Liver (tissue), 10 donors: Measurements from ENCODE around the gene POLR3A. TPM values are rescaled to one million over a fixed set of nuclear protein-coding genes. Genes with fewer than 3 reads are reported as not detected.
A peak's percentile ranks its signal among the peaks of the same experiment; 100 is the strongest.

ENCODE experiments used
- DNase-seq: peaks from one replicate; pipeline ENCODE4 v3.0.0-alpha.2; 2017; ENCODE audit warnings: low spot score
- H3K27ac ChIP-seq, 2 donors: one replicate each; pipeline ENCODE4 v1.7.0; 2013; ENCODE audit warnings: inconsistent platforms in 2 of 2, low read length in 2 of 2, control low read depth in 1 of 2, low read depth in 1 of 2, mild to moderate bottlenecking in 1 of 2
- H3K27me3 ChIP-seq, 4 donors: one replicate each; pipeline versions ENCODE4 v1.6.1 to v1.7.0; 2013; ENCODE audit warnings: low read length in 3 of 4, inconsistent platforms in 1 of 4, mild to moderate bottlenecking in 1 of 4, moderate library complexity in 1 of 4; ENCODE audit not compliant: control insufficient read depth in 4 of 4, insufficient read depth in 4 of 4
- H3K36me3 ChIP-seq, 4 donors: one replicate each; pipeline versions ENCODE4 v1.6.1 to v1.7.0; 2013; ENCODE audit warnings: low read length in 3 of 4, mild to moderate bottlenecking in 3 of 4, low read depth in 1 of 4, moderate library complexity in 1 of 4; ENCODE audit not compliant: control insufficient read depth in 4 of 4, insufficient read depth in 3 of 4
- H3K4me1 ChIP-seq, 4 donors: one replicate each; pipeline versions ENCODE4 v1.6.1 to v1.7.0; 2013; ENCODE audit warnings: low read length in 3 of 4, mild to moderate bottlenecking in 3 of 4, moderate library complexity in 1 of 4; ENCODE audit not compliant: control insufficient read depth in 4 of 4, insufficient read depth in 4 of 4
- H3K4me3 ChIP-seq, 3 donors: one replicate each; pipeline versions ENCODE4 v1.6.1 to v1.7.0; 2013; ENCODE audit warnings: low read length in 3 of 3, control low read depth in 1 of 3, low read depth in 1 of 3, mild to moderate bottlenecking in 1 of 3
- H3K9ac ChIP-seq, 2 donors: one replicate each; pipeline ENCODE4 v1.7.0; 2013; ENCODE audit warnings: low read length in 2 of 2, mild to moderate bottlenecking in 2 of 2, moderate library complexity in 2 of 2, control low read depth in 1 of 2, low read depth in 1 of 2
- H3K9me3 ChIP-seq, 4 donors: one replicate each; pipeline versions ENCODE4 v1.6.1 to v1.7.0; 2013; ENCODE audit warnings: low read length in 3 of 4; ENCODE audit not compliant: control insufficient read depth in 4 of 4
- ATF3 ChIP-seq: IDR thresholded peaks from 2 replicates; pipeline ENCODE4 v1.6.1; 2016; ENCODE audit warnings: antibody characterized with exemption
- CTCF ChIP-seq: fragments of 150-350 bp; IDR thresholded peaks from 2 replicates; pipeline ENCODE4 v1.5.1; 2017; ENCODE audit warnings: improper control_type of control experiment, low read depth, low read length; ENCODE audit not compliant: missing input control
- EGR1 ChIP-seq, 2 donors: IDR thresholded peaks; 2 replicates each; pipeline ENCODE4 v1.6.1; 2016 to 2018; ENCODE audit warnings: antibody characterized with exemption in 2 of 2, low read depth in 2 of 2
- HNF4A ChIP-seq, 2 donors: conservative IDR thresholded peaks; 2 replicates each; pipeline ENCODE4 v1.6.1; 2016; ENCODE audit warnings: antibody characterized with exemption in 2 of 2, mild to moderate bottlenecking in 2 of 2
- HNF4G ChIP-seq: IDR thresholded peaks from 2 replicates; pipeline ENCODE4 v1.6.1; 2016; ENCODE audit warnings: antibody characterized with exemption
- MAX ChIP-seq: IDR thresholded peaks from 2 replicates; pipeline ENCODE4 v1.6.1; 2016; ENCODE audit warnings: antibody characterized with exemption
- RAD21 ChIP-seq, 2 donors: IDR thresholded peaks; 2 replicates each; pipeline ENCODE4 v1.6.1; 2016; ENCODE audit warnings: antibody characterized with exemption in 2 of 2, mild to moderate bottlenecking in 2 of 2
- YY1 ChIP-seq: IDR thresholded peaks from 2 replicates; pipeline ENCODE4 v1.6.1; 2016; ENCODE audit warnings: antibody characterized with exemption, mild to moderate bottlenecking
- WGBS: extraction: QIAGEN DNeasy Blood & Tissue Kit; methylation state at CpG from one replicate; pipeline ENCODE4 v1.1.7; 2013; 5-methylcytosine and 5-hydroxymethylcytosine counted together
- polyA plus RNA-seq, 2 donors: library from polyadenylated mRNA; stranded (reverse) in 1 of 2; unstranded in 1 of 2; fragments of 200-250 nt in 1 of 2; fragments of >200 nt in 1 of 2; fragmentation: Nextera tagmentation in 1 of 2; extraction: Ambion mirVana in 1 of 2; gene quantifications; one replicate each; pipeline versions ENCODE4 v1.2.1 to v1.2.3, GENCODE V29; 2013 to 2015
- small RNA-seq: library from RNA; depleted of rRNA; stranded (forward); fragments of <200 nt; gene quantifications from one replicate; pipeline ENCODE3, GENCODE V24; 2014
- total RNA-seq, 2 donors: library from RNA; depleted of rRNA; stranded (reverse); fragments of >200 nt; gene quantifications; one replicate each; pipeline ENCODE4 v1.2.3, GENCODE V29; 2014
- donor health status: healthy.
- donor health status: healthy.
- donor health status: healthy.
- donor health status: healthy.
- donor health status: healthy.

POLR3A gene
- total and polyA plus RNA-seq, 4 donors = 3.2 to 9.6 (median 5.5) TPM

GRCh38 chr10:77919713-77920108 lies 109.6 kb downstream of the POLR3A start:
- no peak overlapping the region for H3K4me3 ChIP-seq
- TF ChIP-seq HNF4A (conservative IDR thresholded peaks at IDR 0.05) = no peak
- no peak for TF ChIP-seq HNF4G
- TF ChIP-seq MAX = no peak
- TF ChIP-seq CTCF = no peak
- TF ChIP-seq ATF3 = no peak
- no peak for TF ChIP-seq YY1
- TF ChIP-seq RAD21 (IDR thresholded peaks at IDR 0.05) = no peak
- no peak for TF ChIP-seq EGR1 (IDR thresholded peaks at IDR 0.05; ENCODE audit: low read depth in 2 of 2)
- H3K27me3 ChIP-seq = no peaks in the 10 kb centered on the region
- 70% methylated on average over 4 of the region's 4 CpGs for WGBS
- no peaks in the 10 kb centered on the region for H3K9me3 ChIP-seq
- no peak for DNase-seq
- peak overlapping the region in 1 of 2 donors; percentile 7 for H3K27ac ChIP-seq
- H3K4me1 ChIP-seq = peaks cover 8 to 33% (median 14%) of the 10 kb centered on the region in 4 donors
- H3K36me3 ChIP-seq = no peaks in the 10 kb centered on the region
- H3K9ac ChIP-seq = no peak overlapping the region

Small RNA genes lying within 50 kb of the gene (small RNA-seq; reads per million reads assigned to genes)
- gene RF00017 = not detected

Other genes with a start within 250 kb of the POLR3A start
- gene DLG5, start 102.8 kb downstream of the POLR3A start, total RNA-seq = 1 to 10 TPM; 5.4 to 7.1 TPM
- gene DLG5, start 102.8 kb downstream of the POLR3A start, polyA plus RNA-seq = 1 to 10 TPM; 1.2 to 3.7 TPM
- 100 to 1,000 TPM; 690 to 934 TPM for gene RPS24, start 4.3 kb upstream of the POLR3A start, total RNA-seq
- gene RPS24, start 4.3 kb upstream of the POLR3A start, polyA plus RNA-seq = 1,000 to 10,000 TPM in 1 of 2 donors, 100 to 1,000 TPM in 1; 314 to 1,104 TPM